Choroid plexus epithelial cell (primary cell): ENCODE data around the gene SPATA13.

ENCODE experiments used
- DNase-seq: peaks from one replicate; pipeline ENCODE4 v3.0.0-alpha.2; 2010; ENCODE audit warnings: low read depth
- H3K4me3 ChIP-seq: 2 replicates; pipeline ENCODE4 v1.5.1; 2011; ENCODE audit warnings: low read depth, mild to moderate bottlenecking, control low read depth, low read length, moderate library complexity
- CTCF ChIP-seq: conservative IDR thresholded peaks from 2 replicates; pipeline ENCODE4 v1.5.1; 2011; ENCODE audit warnings: low read depth, mild to moderate bottlenecking, control low read depth, inconsistent platforms, low read length, moderate library complexity

Gene SPATA13

GRCh38 chr13:24267801-24268200 lies 107.3 kb downstream of the SPATA13 start:
- H3K4me3 ChIP-seq = no peak overlapping the region
- no peak for DNase-seq
- no peak for TF ChIP-seq CTCF

GRCh38 chr13:24269821-24270220 lies 109.3 kb downstream of the SPATA13 start:
- no peak overlapping the region for H3K4me3 ChIP-seq
- DNase-seq = peak; percentile 17
- TF ChIP-seq CTCF = no peak

GRCh38 chr13:24270639-24271141 lies 110.2 kb downstream of the SPATA13 start:
- no peak for TF ChIP-seq CTCF
- H3K4me3 ChIP-seq = peak overlapping the region; percentile 53
- DNase-seq = peak; percentile 62

- H3K4me3 ChIP-seq = peak overlapping the region; percentile 53
- no peak for DNase-seq
- no peak for TF ChIP-seq CTCF
These were observed 110.7 kb downstream of the SPATA13 start for GRCh38 chr13:24271231-24271600.

GRCh38 chr13:24271601-24272451 lies 111.3 kb downstream of the SPATA13 start:
- H3K4me3 ChIP-seq = peak overlapping the region; percentile 53
- peak; percentile 94 for DNase-seq
- TF ChIP-seq CTCF = no peak

GRCh38 chr13:24272452-24273161 lies 112.1 kb downstream of the SPATA13 start:
- TF ChIP-seq CTCF = no peak
- DNase-seq = no peak
- H3K4me3 ChIP-seq = no peak overlapping the region
